ENCODE measurements around the gene APBB2.

APBB2 gene

DNA sequence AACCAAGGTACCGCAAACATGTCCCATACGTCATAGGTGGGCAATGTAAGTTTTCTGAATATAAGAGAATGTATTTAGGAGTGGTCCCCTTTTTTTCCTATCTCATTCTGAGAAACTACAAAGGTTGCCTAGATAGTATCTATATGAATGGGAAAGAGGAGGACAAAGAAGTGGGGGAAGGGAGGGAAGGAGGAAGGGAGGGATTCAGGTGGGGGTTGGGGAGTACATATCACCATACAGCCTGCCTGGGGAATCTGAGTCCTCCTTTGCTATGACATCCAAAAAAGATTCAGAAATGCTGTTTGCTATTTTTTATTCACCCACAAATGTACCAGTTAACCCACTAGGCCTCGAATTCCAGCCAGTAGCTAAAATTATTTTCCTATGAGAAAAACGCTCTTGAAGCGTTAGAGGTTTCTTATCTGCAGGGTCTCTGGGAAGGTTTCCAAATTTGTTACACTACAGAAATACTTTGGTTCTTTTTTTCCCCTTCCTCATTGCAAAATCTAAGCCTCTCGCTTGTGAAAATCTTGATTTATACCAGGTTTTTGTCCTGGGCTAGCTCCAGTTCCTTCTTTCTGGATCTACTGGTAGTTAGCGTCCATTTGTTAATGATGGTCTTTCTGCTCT is 251.7 kb downstream of the APBB2 start:
- Histone ChIP-seq H4K20me1 (ENCODE audit: insufficient read depth) (no peaks in the 10 kb centered on the region), H3K4me2 (no peak overlapping the region), H3K4me1 (ENCODE audit: low read depth, poor library complexity, severe bottlenecking) (no peaks in the 10 kb centered on the region), H3K9ac (no peak overlapping the region), H3K27ac (no peak overlapping the region), H3K36me3 (ENCODE audit: insufficient read depth) (no peaks in the 10 kb centered on the region), H2AFZ (ENCODE audit: low read depth) (no peak overlapping the region), H3K4me3 (IDR thresholded peaks at IDR 0.05; ENCODE audit: insufficient read depth, low read depth, low read length) (no peak overlapping the region), H3K27me3 (ENCODE audit: insufficient read depth, low read depth) (no peaks in the 10 kb centered on the region), H3K79me2 (ENCODE audit: insufficient read depth, low read depth) (no peaks in the 10 kb centered on the region)
- TF ChIP-seq, protein P1, sequence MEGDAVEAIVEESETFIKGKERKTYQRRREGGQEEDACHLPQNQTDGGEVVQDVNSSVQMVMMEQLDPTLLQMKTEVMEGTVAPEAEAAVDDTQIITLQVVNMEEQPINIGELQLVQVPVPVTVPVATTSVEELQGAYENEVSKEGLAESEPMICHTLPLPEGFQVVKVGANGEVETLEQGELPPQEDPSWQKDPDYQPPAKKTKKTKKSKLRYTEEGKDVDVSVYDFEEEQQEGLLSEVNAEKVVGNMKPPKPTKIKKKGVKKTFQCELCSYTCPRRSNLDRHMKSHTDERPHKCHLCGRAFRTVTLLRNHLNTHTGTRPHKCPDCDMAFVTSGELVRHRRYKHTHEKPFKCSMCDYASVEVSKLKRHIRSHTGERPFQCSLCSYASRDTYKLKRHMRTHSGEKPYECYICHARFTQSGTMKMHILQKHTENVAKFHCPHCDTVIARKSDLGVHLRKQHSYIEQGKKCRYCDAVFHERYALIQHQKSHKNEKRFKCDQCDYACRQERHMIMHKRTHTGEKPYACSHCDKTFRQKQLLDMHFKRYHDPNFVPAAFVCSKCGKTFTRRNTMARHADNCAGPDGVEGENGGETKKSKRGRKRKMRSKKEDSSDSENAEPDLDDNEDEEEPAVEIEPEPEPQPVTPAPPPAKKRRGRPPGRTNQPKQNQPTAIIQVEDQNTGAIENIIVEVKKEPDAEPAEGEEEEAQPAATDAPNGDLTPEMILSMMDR (conservative IDR thresholded peaks at IDR 0.05; ENCODE audit: low read depth, low read length), result no peak

DNA sequence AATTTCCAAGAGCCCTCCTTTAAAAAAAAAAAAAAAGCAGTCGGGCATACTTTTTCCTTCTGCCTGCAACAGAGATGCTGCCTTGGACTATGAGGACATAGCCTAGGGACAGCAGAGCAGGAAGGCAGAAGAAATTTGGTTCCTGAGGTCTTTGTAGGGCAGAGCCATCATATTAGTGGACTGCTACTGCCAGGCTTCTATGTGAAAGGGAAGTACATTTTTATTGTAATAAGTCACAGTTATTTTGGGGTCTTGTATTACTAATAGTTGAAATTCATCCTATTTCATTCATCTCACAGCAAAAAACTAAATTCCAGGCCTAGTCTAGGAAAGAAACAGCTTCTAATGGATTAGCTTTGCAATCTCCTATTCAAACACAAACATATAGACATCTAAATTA is 253.4 kb downstream of the APBB2 start:
- Histone ChIP-seq H4K20me1 (ENCODE audit: insufficient read depth) (no peaks in the 10 kb centered on the region), H3K79me2 (ENCODE audit: insufficient read depth, low read depth) (no peaks in the 10 kb centered on the region), H3K36me3 (ENCODE audit: insufficient read depth) (no peaks in the 10 kb centered on the region), H3K4me2 (no peak overlapping the region), H3K9ac (no peak overlapping the region), H3K4me3 (IDR thresholded peaks at IDR 0.05; ENCODE audit: insufficient read depth, low read depth, low read length) (no peak overlapping the region), H3K27me3 (ENCODE audit: insufficient read depth, low read depth) (no peaks in the 10 kb centered on the region), H3K4me1 (ENCODE audit: low read depth, poor library complexity, severe bottlenecking) (no peaks in the 10 kb centered on the region), H2AFZ (ENCODE audit: low read depth) (no peak overlapping the region), H3K27ac (no peak overlapping the region)
- TF ChIP-seq, protein P1 (conservative IDR thresholded peaks at IDR 0.05; ENCODE audit: low read depth, low read length), result no peak

DNA sequence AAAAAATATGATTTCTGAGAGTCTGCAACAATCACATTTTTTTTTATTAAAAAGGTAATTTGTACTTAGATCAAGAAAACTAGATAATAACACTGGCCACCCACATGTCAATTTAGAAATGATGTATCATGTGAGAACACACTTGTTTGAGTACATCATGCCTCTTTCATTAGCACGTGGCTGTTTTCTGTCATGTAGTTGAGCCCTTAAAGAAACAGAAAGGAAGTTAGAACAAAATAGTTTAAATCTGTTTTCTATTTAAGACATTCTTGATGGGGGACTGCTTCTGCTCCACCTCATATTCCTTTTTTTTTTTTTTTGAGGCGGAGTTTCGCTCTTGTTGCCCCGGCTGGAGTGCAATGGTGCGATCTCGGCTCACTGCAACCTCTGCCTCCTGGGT is 257.1 kb downstream of the APBB2 start:
- no peak overlapping the region for H3K4me3 ChIP-seq (IDR thresholded peaks at IDR 0.05; ENCODE audit: insufficient read depth, low read depth, low read length)
- H4K20me1 ChIP-seq (ENCODE audit: insufficient read depth), result no peaks in the 10 kb centered on the region
- H3K79me2 ChIP-seq (ENCODE audit: insufficient read depth, low read depth), result no peaks in the 10 kb centered on the region
- no peak overlapping the region for H2AFZ ChIP-seq (ENCODE audit: low read depth)
- TF ChIP-seq, protein P1 (conservative IDR thresholded peaks at IDR 0.05; ENCODE audit: low read depth, low read length), result no peak
- H3K9ac ChIP-seq, result no peak overlapping the region
- H3K4me1 ChIP-seq (ENCODE audit: low read depth, poor library complexity, severe bottlenecking), result no peaks in the 10 kb centered on the region
- no peak overlapping the region for H3K4me2 ChIP-seq
- no peaks in the 10 kb centered on the region for H3K27me3 ChIP-seq (ENCODE audit: insufficient read depth, low read depth)
- no peak overlapping the region for H3K27ac ChIP-seq
- H3K36me3 ChIP-seq (ENCODE audit: insufficient read depth), result no peaks in the 10 kb centered on the region

DNA sequence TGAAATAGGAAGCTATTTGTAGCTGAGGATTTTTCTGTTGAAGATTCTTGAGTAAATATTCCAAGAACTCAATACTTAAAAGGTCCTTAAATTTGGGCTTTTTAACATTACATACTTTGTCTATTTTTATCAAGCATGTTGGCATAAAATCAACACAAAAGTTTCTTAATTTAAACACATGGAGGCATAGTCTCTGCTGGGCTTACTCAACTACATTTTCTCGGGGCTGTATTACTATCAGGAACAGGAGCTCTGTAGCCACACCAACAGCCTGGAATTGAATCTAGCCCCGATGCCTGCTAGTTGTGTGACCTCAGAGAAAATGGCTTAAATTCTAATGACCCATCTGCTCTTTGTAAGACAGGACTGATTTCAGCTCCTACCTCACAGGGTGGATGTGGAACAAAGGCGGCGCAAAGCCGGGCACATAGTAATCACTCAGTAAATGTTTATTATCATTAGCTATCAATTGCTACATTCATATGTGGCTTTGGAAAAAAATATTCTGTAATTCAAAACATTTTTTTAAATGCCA is 257.6 kb downstream of the APBB2 start:
- H3K9ac ChIP-seq, result no peak overlapping the region
- H3K4me1 ChIP-seq (ENCODE audit: low read depth, poor library complexity, severe bottlenecking), result no peaks in the 10 kb centered on the region
- H3K4me2 ChIP-seq, result no peak overlapping the region
- H4K20me1 ChIP-seq (ENCODE audit: insufficient read depth), result no peaks in the 10 kb centered on the region
- no peaks in the 10 kb centered on the region for H3K36me3 ChIP-seq (ENCODE audit: insufficient read depth)
- TF ChIP-seq, protein P1 (conservative IDR thresholded peaks at IDR 0.05; ENCODE audit: low read depth, low read length), result no peak
- no peak overlapping the region for H3K27ac ChIP-seq
- H2AFZ ChIP-seq (ENCODE audit: low read depth), result no peak overlapping the region
- H3K27me3 ChIP-seq (ENCODE audit: insufficient read depth, low read depth), result no peaks in the 10 kb centered on the region
- H3K79me2 ChIP-seq (ENCODE audit: insufficient read depth, low read depth), result no peaks in the 10 kb centered on the region
- no peak overlapping the region for H3K4me3 ChIP-seq (IDR thresholded peaks at IDR 0.05; ENCODE audit: insufficient read depth, low read depth, low read length)

Data from KMS-11 (cell line).